ENCODE results near the gene POLE2. TPM values are rescaled to one million over a fixed set of nuclear protein-coding genes. Genes with fewer than 3 reads are reported as not detected.

Gene POLE2
- total and polyA plus RNA-seq, 2 of the 13 experiments (the other 11 are each of a cell fraction or from before 2014, with no cell fraction given), result 16.6 to 37.0 TPM

GRCh38 chr14:49692811-49693734 is 5.1 kb upstream of the POLE2 start, which contains the start of gene KLHDC1 (continued):
- TF ChIP-seq NFAT5 (CRISPR knock-in tag; IDR thresholded peaks at IDR 0.05) (peak; percentile 77; the same call in 1 of the 2 replicates), ZNF644 (CRISPR knock-in tag; IDR thresholded peaks at IDR 0.05; ENCODE audit: low read depth) (no peak), NFYC (CRISPR knock-in tag; IDR thresholded peaks at IDR 0.05) (no peak), TBL1XR1 (IDR thresholded peaks at IDR 0.05; ENCODE audit: borderline replicate concordance, low read length, partially characterized antibody) (no peak), ONECUT2 (CRISPR knock-in tag; IDR thresholded peaks at IDR 0.05) (0 out of 2 replicates have a peak, but pooled peaks have one; percentile 18), MXD1 (CRISPR knock-in tag; IDR thresholded peaks at IDR 0.05) (0 out of 2 replicates have a peak, but pooled peaks have one; percentile 65), TCF7L2 (IDR thresholded peaks at IDR 0.05; ENCODE audit: low read depth, low read length) (no peak), ZBTB33 (CRISPR knock-in tag; IDR thresholded peaks at IDR 0.05) (no peak), REXO4 (CRISPR knock-in tag; IDR thresholded peaks at IDR 0.05; ENCODE audit: borderline replicate concordance) (no peak), ZNF792 (CRISPR knock-in tag; IDR thresholded peaks at IDR 0.05) (no peak; the same call in 1 of the 2 replicates), ATRX (CRISPR knock-in tag; IDR thresholded peaks at IDR 0.05; ENCODE audit: borderline replicate concordance) (no peak), NCOR1 (IDR thresholded peaks at IDR 0.05; ENCODE audit: borderline replicate concordance, low read length) (no peak), ZGPAT (CRISPR knock-in tag; IDR thresholded peaks at IDR 0.05) (peak; percentile 69; the same call in 1 of the 2 replicates), ZNF660 (CRISPR knock-in tag; IDR thresholded peaks at IDR 0.05; ENCODE audit: borderline replicate concordance, low read depth) (no peak), ZNF136 (CRISPR knock-in tag; IDR thresholded peaks at IDR 0.05; ENCODE audit: low read depth) (no peak), ZNF331 (CRISPR knock-in tag; IDR thresholded peaks at IDR 0.05) (no peak), ZNF232 (CRISPR knock-in tag; IDR thresholded peaks at IDR 0.05; ENCODE audit: borderline replicate concordance) (no peak; the same call in 1 of the 2 replicates), NBN (conservative IDR thresholded peaks at IDR 0.05) (no peak), CBX2 (IDR thresholded peaks at IDR 0.05; ENCODE audit: low read depth, low read length) (no peak), CBX2 (CRISPR knock-in tag; IDR thresholded peaks at IDR 0.05; ENCODE audit: low read depth) (0 out of 2 replicates have a peak, but pooled peaks have one; percentile 95), PHB2 (IDR thresholded peaks at IDR 0.05; ENCODE audit: partially characterized antibody) (no peak)
